ENCODE results near the gene SLC27A5. TPM values are rescaled to one million over a fixed set of nuclear protein-coding genes. Genes with fewer than 3 reads are reported as not detected.

SLC27A5 gene
- total and polyA plus RNA-seq, 2 of the 13 experiments (the other 11 are each of a cell fraction or from before 2014, with no cell fraction given), result 30.3 to 40.2 TPM

GRCh38 chr19:58451358-58452101 lies 60.3 kb downstream of the SLC27A5 start, which contains the start of gene ZNF324B (continued):
- TF ChIP-seq GMEB2 (CRISPR knock-in tag; IDR thresholded peaks at IDR 0.05; ENCODE audit: low read depth), result peak; percentile 72
- no peak for TF ChIP-seq TSC22D2 (CRISPR knock-in tag; IDR thresholded peaks at IDR 0.05; ENCODE audit: borderline replicate concordance)
- TF ChIP-seq HOXA7 (CRISPR knock-in tag; IDR thresholded peaks at IDR 0.05), result no peak
- TF ChIP-seq PBX2 (CRISPR knock-in tag; IDR thresholded peaks at IDR 0.05), result no peak
- TF ChIP-seq GPBP1L1 (CRISPR knock-in tag; IDR thresholded peaks at IDR 0.05), result no peak
- no peak for TF ChIP-seq ZSCAN9 (CRISPR knock-in tag; IDR thresholded peaks at IDR 0.05; ENCODE audit: borderline replicate concordance)
- peak; percentile 65 for TF ChIP-seq KDM2A (CRISPR knock-in tag; IDR thresholded peaks at IDR 0.05; ENCODE audit: borderline replicate concordance, low read depth)
- no peak for TF ChIP-seq NR2F2 (IDR thresholded peaks at IDR 0.05; ENCODE audit: borderline replicate concordance, low read depth)
- no peak for TF ChIP-seq KDM4B (CRISPR knock-in tag; IDR thresholded peaks at IDR 0.05)
- no peak for TF ChIP-seq TEAD3 (CRISPR knock-in tag; optimal IDR thresholded peaks at IDR 0.05; ENCODE audit: borderline replicate concordance)
- TF ChIP-seq ZNF160 (CRISPR knock-in tag; IDR thresholded peaks at IDR 0.05), result no peak
- no peak for TF ChIP-seq USF2 (IDR thresholded peaks at IDR 0.05; ENCODE audit: low read depth, low read length)
- TF ChIP-seq USF2 (CRISPR knock-in tag; IDR thresholded peaks at IDR 0.05; ENCODE audit: borderline replicate concordance), result no peak
- peak; percentile 41; the same call in 1 of the 2 replicates for TF ChIP-seq DR1 (CRISPR knock-in tag; IDR thresholded peaks at IDR 0.05)
- no peak for TF ChIP-seq FUBP1 (CRISPR knock-in tag; IDR thresholded peaks at IDR 0.05; ENCODE audit: borderline replicate concordance)
- no peak for TF ChIP-seq MAZ (IDR thresholded peaks at IDR 0.05; ENCODE audit: borderline replicate concordance, low read depth, low read length)
- peak; percentile 71; the same call in 1 of the 2 replicates for TF ChIP-seq MAZ (CRISPR knock-in tag; IDR thresholded peaks at IDR 0.05; ENCODE audit: low read depth)
- no peak for TF ChIP-seq GTF3A (CRISPR knock-in tag; conservative IDR thresholded peaks at IDR 0.05)
- TF ChIP-seq BCL3 (CRISPR knock-in tag; IDR thresholded peaks at IDR 0.05), result no peak; the same call in 1 of the 2 replicates
- TF ChIP-seq BRCA1 (CRISPR knock-in tag; IDR thresholded peaks at IDR 0.05), result no peak

All from HepG2 (cell line).